ENCODE results near the gene BCAR1.
A peak's percentile ranks its signal among the peaks of the same experiment; 100 is the strongest.

The BCAR1 gene

GRCh38 chr16:75264457-75264998, 13.1 kb upstream of the BCAR1 start:
- Mint-ChIP-seq H3K27ac (no peak overlapping the region), H3K27me3 (peaks cover 51% of the 10 kb centered on the region), H3K9me3 (no peaks in the 10 kb centered on the region), H3K36me3 (ENCODE audit: low read depth) (no peaks in the 10 kb centered on the region), H3K4me3 (peak overlapping the region; percentile 63), H3K4me1 (ENCODE audit: low read depth) (peaks cover 9% of the 10 kb centered on the region)

- H3K27me3 Mint-ChIP-seq, result peaks cover 52% of the 10 kb centered on the region
- peak overlapping the region; percentile 63 for H3K4me3 Mint-ChIP-seq
- no peak overlapping the region for H3K27ac Mint-ChIP-seq
Measured at GRCh38 chr16:75263963-75264445, 12.6 kb upstream of the BCAR1 start.

GRCh38 chr16:75263291-75263962, 12.0 kb upstream of the BCAR1 start:
- H3K4me3 Mint-ChIP-seq, result no peak overlapping the region
- no peak overlapping the region for H3K27ac Mint-ChIP-seq
- peaks cover 53% of the 10 kb centered on the region for H3K27me3 Mint-ChIP-seq
- H3K4me1 Mint-ChIP-seq (ENCODE audit: low read depth), result peaks cover 9% of the 10 kb centered on the region
- H3K36me3 Mint-ChIP-seq (ENCODE audit: low read depth), result no peaks in the 10 kb centered on the region
- no peaks in the 10 kb centered on the region for H3K9me3 Mint-ChIP-seq

More at GRCh38 chr16:75263963-75264445, 12.6 kb upstream of the BCAR1 start:
- Mint-ChIP-seq H3K4me1 (ENCODE audit: low read depth) (peaks cover 9% of the 10 kb centered on the region), H3K36me3 (ENCODE audit: low read depth) (no peaks in the 10 kb centered on the region), H3K9me3 (no peaks in the 10 kb centered on the region)

GRCh38 chr16:75262800-75263127, 11.3 kb upstream of the BCAR1 start:
- Mint-ChIP-seq H3K27ac (no peak overlapping the region), H3K4me3 (no peak overlapping the region), H3K9me3 (no peaks in the 10 kb centered on the region)

GRCh38 chr16:75262104-75262799, 10.8 kb upstream of the BCAR1 start:
- Mint-ChIP-seq H3K27me3 (peaks cover 50% of the 10 kb centered on the region), H3K27ac (no peak overlapping the region), H3K4me3 (no peak overlapping the region), H3K4me1 (ENCODE audit: low read depth) (peaks cover 9% of the 10 kb centered on the region), H3K36me3 (ENCODE audit: low read depth) (no peaks in the 10 kb centered on the region), H3K9me3 (no peaks in the 10 kb centered on the region)

More at GRCh38 chr16:75262800-75263127, 11.3 kb upstream of the BCAR1 start:
- peaks cover 9% of the 10 kb centered on the region for H3K4me1 Mint-ChIP-seq (ENCODE audit: low read depth)
- H3K36me3 Mint-ChIP-seq (ENCODE audit: low read depth), result no peaks in the 10 kb centered on the region
- peaks cover 50% of the 10 kb centered on the region for H3K27me3 Mint-ChIP-seq

GRCh38 chr16:75261590-75262078, 10.2 kb upstream of the BCAR1 start:
- Mint-ChIP-seq H3K9me3 (no peaks in the 10 kb centered on the region), H3K27me3 (peaks cover 56% of the 10 kb centered on the region), H3K36me3 (ENCODE audit: low read depth) (no peaks in the 10 kb centered on the region)

GRCh38 chr16:75260851-75261589, 9.6 kb upstream of the BCAR1 start:
- Mint-ChIP-seq H3K4me1 (ENCODE audit: low read depth) (peaks cover 9% of the 10 kb centered on the region), H3K4me3 (no peak overlapping the region), H3K27me3 (peaks cover 54% of the 10 kb centered on the region), H3K36me3 (ENCODE audit: low read depth) (no peaks in the 10 kb centered on the region), H3K27ac (no peak overlapping the region), H3K9me3 (no peaks in the 10 kb centered on the region)

More at GRCh38 chr16:75261590-75262078, 10.2 kb upstream of the BCAR1 start:
- H3K4me3 Mint-ChIP-seq, result no peak overlapping the region
- peaks cover 9% of the 10 kb centered on the region for H3K4me1 Mint-ChIP-seq (ENCODE audit: low read depth)
- H3K27ac Mint-ChIP-seq, result no peak overlapping the region

GRCh38 chr16:75258807-75259141, 7.3 kb upstream of the BCAR1 start:
- H3K27me3 Mint-ChIP-seq, result peaks cover 56% of the 10 kb centered on the region
- H3K4me1 Mint-ChIP-seq (ENCODE audit: low read depth), result no peaks in the 10 kb centered on the region
- no peaks in the 10 kb centered on the region for H3K9me3 Mint-ChIP-seq
- H3K36me3 Mint-ChIP-seq (ENCODE audit: low read depth), result no peaks in the 10 kb centered on the region
- no peak overlapping the region for H3K4me3 Mint-ChIP-seq
- H3K27ac Mint-ChIP-seq, result no peak overlapping the region

- peaks cover 56% of the 10 kb centered on the region for H3K27me3 Mint-ChIP-seq
- no peaks in the 10 kb centered on the region for H3K9me3 Mint-ChIP-seq
- H3K4me1 Mint-ChIP-seq (ENCODE audit: low read depth), result no peaks in the 10 kb centered on the region
- no peaks in the 10 kb centered on the region for H3K36me3 Mint-ChIP-seq (ENCODE audit: low read depth)
- H3K4me3 Mint-ChIP-seq, result no peak overlapping the region
- H3K27ac Mint-ChIP-seq, result no peak overlapping the region
Measured at GRCh38 chr16:75257886-75258806, 6.7 kb upstream of the BCAR1 start.

- Mint-ChIP-seq H3K9me3 (no peaks in the 10 kb centered on the region), H3K4me3 (no peak overlapping the region), H3K4me1 (ENCODE audit: low read depth) (peaks cover 2% of the 10 kb centered on the region), H3K36me3 (ENCODE audit: low read depth) (no peaks in the 10 kb centered on the region), H3K27me3 (peaks cover 53% of the 10 kb centered on the region), H3K27ac (no peak overlapping the region)
Measured at GRCh38 chr16:75256696-75257343, 5.4 kb upstream of the BCAR1 start.

- Mint-ChIP-seq H3K27ac (no peak overlapping the region), H3K36me3 (ENCODE audit: low read depth) (no peaks in the 10 kb centered on the region), H3K4me3 (no peak overlapping the region), H3K27me3 (peaks cover 52% of the 10 kb centered on the region), H3K4me1 (ENCODE audit: low read depth) (peaks cover 4% of the 10 kb centered on the region), H3K9me3 (no peaks in the 10 kb centered on the region)
Measured at GRCh38 chr16:75256059-75256571, 4.7 kb upstream of the BCAR1 start.

GRCh38 chr16:75254359-75254837, 3.0 kb upstream of the BCAR1 start:
- H3K36me3 Mint-ChIP-seq (ENCODE audit: low read depth), result no peaks in the 10 kb centered on the region
- H3K27me3 Mint-ChIP-seq, result peaks cover 54% of the 10 kb centered on the region
- no peaks in the 10 kb centered on the region for H3K9me3 Mint-ChIP-seq
- peaks cover 7% of the 10 kb centered on the region for H3K4me1 Mint-ChIP-seq (ENCODE audit: low read depth)
- no peak overlapping the region for H3K27ac Mint-ChIP-seq
- no peak overlapping the region for H3K4me3 Mint-ChIP-seq
